Brain microvascular endothelial cell (primary cell): ENCODE data around the gene SLC7A6OS.

Source experiments
- DNase-seq: peaks from one replicate; pipeline ENCODE4 v3.0.0-alpha.2; 2020
- H3K27ac ChIP-seq: fragments of 250-450 bp; sonication (Bioruptor Pico); 2 replicates; pipeline ENCODE4 v1.5.1; 2020; ENCODE audit warnings: mild to moderate bottlenecking, moderate library complexity
- H3K27me3 ChIP-seq: fragments of 250-450 bp; sonication (Bioruptor Pico); replicated peaks from 2 replicates; pipeline ENCODE4 v1.5.1; 2020; ENCODE audit warnings: mild to moderate bottlenecking
- H3K36me3 ChIP-seq: fragments of 250-450 bp; sonication (Bioruptor Pico); replicated peaks from 2 replicates; pipeline ENCODE4 v1.5.1; 2020; ENCODE audit warnings: mild to moderate bottlenecking
- H3K4me3 ChIP-seq: 2 replicates; pipeline ENCODE4 v1.5.1; 2011; ENCODE audit warnings: low read depth, mild to moderate bottlenecking, control low read depth, low read length, moderate library complexity
- CTCF ChIP-seq: IDR thresholded peaks from 2 replicates; pipeline ENCODE4 v1.5.1; 2011; ENCODE audit warnings: low read depth, mild to moderate bottlenecking, moderate library complexity, low read length, control low read depth, inconsistent platforms; ENCODE audit errors: missing control alignments
- in situ Hi-C: cut with HindIII; loops from 2 replicates; pipeline ENCODE4 v1.10.0; 2017; ENCODE audit warnings: low sequenced_read_pairs, low pct_ligation_motif_present

Gene SLC7A6OS

GRCh38 chr16:68324336-68324735 lies 13.6 kb upstream of the SLC7A6OS start:
- Histone ChIP-seq H3K36me3 (peaks cover 6% of the 10 kb centered on the region), H3K4me3 (no peak overlapping the region), H3K27ac (no peak overlapping the region), H3K27me3 (no peaks in the 10 kb centered on the region)
- in situ Hi-C loops, result no loop called here
- no peak for TF ChIP-seq CTCF
- DNase-seq, result no peak

GRCh38 chr16:68319185-68319908 lies 8.6 kb upstream of the SLC7A6OS start:
- TF ChIP-seq CTCF, result no peak
- in situ Hi-C loops, result no loop called here
- H3K36me3 ChIP-seq, result peaks cover 2% of the 10 kb centered on the region

GRCh38 chr16:68313116-68313515 lies 2.4 kb upstream of the SLC7A6OS start:
- TF ChIP-seq CTCF, result no peak
- no peaks in the 10 kb centered on the region for H3K27me3 ChIP-seq
- no peak for DNase-seq
- H3K27ac ChIP-seq, result no peak overlapping the region
- in situ Hi-C loops, result no loop called here
- H3K36me3 ChIP-seq, result peaks cover 6% of the 10 kb centered on the region
- H3K4me3 ChIP-seq, result no peak overlapping the region

More at GRCh38 chr16:68319185-68319908, 8.6 kb upstream of the SLC7A6OS start:
- no peaks in the 10 kb centered on the region for H3K27me3 ChIP-seq
- no peak overlapping the region for H3K4me3 ChIP-seq
- no peak for DNase-seq
- H3K27ac ChIP-seq, result no peak overlapping the region

GRCh38 chr16:68310437-68310773 lies 341 bp downstream of the SLC7A6OS start:
- H3K4me3 ChIP-seq, result peak overlapping the region; percentile 80
- H3K27ac ChIP-seq, result peak overlapping the region; percentile 83
- peaks cover 24% of the 10 kb centered on the region for H3K36me3 ChIP-seq
- in situ Hi-C loops, result no loop called here
- H3K27me3 ChIP-seq, result no peaks in the 10 kb centered on the region
- DNase-seq, result no peak
- TF ChIP-seq CTCF, result no peak

GRCh38 chr16:68309799-68310198 lies 947 bp downstream of the SLC7A6OS start:
- Histone ChIP-seq H3K27me3 (no peaks in the 10 kb centered on the region), H3K36me3 (peaks cover 30% of the 10 kb centered on the region), H3K4me3 (peak overlapping the region; percentile 80), H3K27ac (peak overlapping the region; percentile 83)
- in situ Hi-C loops, result no loop called here
- no peak for DNase-seq
- no peak for TF ChIP-seq CTCF

- in situ Hi-C loops, result no loop called here
- no peak overlapping the region for H3K27ac ChIP-seq
- H3K36me3 ChIP-seq, result peaks cover 53% of the 10 kb centered on the region
These were observed 4.1 kb downstream of the SLC7A6OS start for GRCh38 chr16:68306633-68307032.

More at GRCh38 chr16:68306633-68307032, 4.1 kb downstream of the SLC7A6OS start:
- no peak for TF ChIP-seq CTCF
- no peaks in the 10 kb centered on the region for H3K27me3 ChIP-seq
- no peak for DNase-seq
- no peak overlapping the region for H3K4me3 ChIP-seq
